ENCODE measurements around the gene CPLX3. TPM values are rescaled to one million over a fixed set of nuclear protein-coding genes. Genes with fewer than 3 reads are reported as not detected.

The CPLX3 gene
- total RNA-seq, 1 donor from 2014 or later = 1.2 TPM

GRCh38 chr15:74809956-74810355 lies 16.5 kb upstream of the CPLX3 start:
- Histone ChIP-seq H3K4me3 (no peak overlapping the region), H3K9me3 (replicated peaks) (no peaks in the 10 kb centered on the region), H3K36me3 (no peaks in the 10 kb centered on the region), H3K27ac (replicated peaks) (no peak overlapping the region), H3K27me3 (ENCODE audit: low read depth) (no peaks in the 10 kb centered on the region), H3K4me1 (peaks cover 30% of the 10 kb centered on the region)
- intact Hi-C loops (cut with micrococcal nuclease) = no loop called here
- TF ChIP-seq CTCF (IDR thresholded peaks at IDR 0.05; ENCODE audit: borderline replicate concordance) = no peak
- DNase-seq = no peak

GRCh38 chr15:74812533-74812932 lies 13.9 kb upstream of the CPLX3 start, which contains the start of gene LMAN1L:
Gene LMAN1L, plus strand, starts transcription at chr15:74812835. Its CDS starts 20 bp downstream, at chr15:74812855.
- Histone ChIP-seq H3K27ac (replicated peaks) (peak within 1 kb of the TSS; percentile 30), H3K4me1 (peaks cover 52% of the 10 kb centered on the region), H3K27me3 (ENCODE audit: low read depth) (no peaks in the 10 kb centered on the region), H3K36me3 (no peaks in the 10 kb centered on the region), H3K4me3 (peak within 1 kb of the TSS; percentile 41), H3K9me3 (replicated peaks) (no peaks in the 10 kb centered on the region)
- DNase-seq = no peak
- intact Hi-C loops (cut with micrococcal nuclease) = no loop called here
- TF ChIP-seq CTCF (IDR thresholded peaks at IDR 0.05; ENCODE audit: borderline replicate concordance) = no peak

GRCh38 chr15:74815121-74815934 lies 11.1 kb upstream of the CPLX3 start:
- peak; percentile 69 for DNase-seq
- Histone ChIP-seq H3K27me3 (ENCODE audit: low read depth) (no peaks in the 10 kb centered on the region), H3K4me1 (peaks cover 49% of the 10 kb centered on the region), H3K4me3 (no peak overlapping the region), H3K36me3 (no peaks in the 10 kb centered on the region), H3K27ac (replicated peaks) (peak overlapping the region; percentile 80), H3K9me3 (replicated peaks) (no peaks in the 10 kb centered on the region)
- intact Hi-C loops (cut with micrococcal nuclease) = no loop called here
- no peak for TF ChIP-seq CTCF (IDR thresholded peaks at IDR 0.05; ENCODE audit: borderline replicate concordance)

- no peaks in the 10 kb centered on the region for H3K9me3 ChIP-seq (replicated peaks)
- intact Hi-C loops (cut with micrococcal nuclease) = no loop called here
- H3K36me3 ChIP-seq = no peaks in the 10 kb centered on the region
- no peak overlapping the region for H3K4me3 ChIP-seq
- peaks cover 49% of the 10 kb centered on the region for H3K4me1 ChIP-seq
- H3K27me3 ChIP-seq (ENCODE audit: low read depth) = no peaks in the 10 kb centered on the region
- peak overlapping the region; percentile 80 for H3K27ac ChIP-seq (replicated peaks)
- no peak for TF ChIP-seq CTCF (IDR thresholded peaks at IDR 0.05; ENCODE audit: borderline replicate concordance)
- no peak for DNase-seq
These were observed 10.5 kb upstream of the CPLX3 start for GRCh38 chr15:74815961-74816360.

GRCh38 chr15:74816624-74817369 lies 9.6 kb upstream of the CPLX3 start:
- no peak overlapping the region for H3K4me3 ChIP-seq
- no peaks in the 10 kb centered on the region for H3K36me3 ChIP-seq
- intact Hi-C loops (cut with micrococcal nuclease) = no loop called here
- H3K27me3 ChIP-seq (ENCODE audit: low read depth) = no peaks in the 10 kb centered on the region
- peaks cover 49% of the 10 kb centered on the region for H3K4me1 ChIP-seq
- peak overlapping the region; percentile 80 for H3K27ac ChIP-seq (replicated peaks)
- no peak for DNase-seq
- TF ChIP-seq CTCF (IDR thresholded peaks at IDR 0.05; ENCODE audit: borderline replicate concordance) = no peak
- no peaks in the 10 kb centered on the region for H3K9me3 ChIP-seq (replicated peaks)

Measured in left ventricle myocardium inferior (tissue), 1 donor.